Pancreas (tissue), 10 donors: ENCODE measurements around the gene CTDSPL. TPM values are rescaled to one million over a fixed set of nuclear protein-coding genes. Genes with fewer than 3 reads are reported as not detected.

Source experiments
- ATAC-seq, 4 donors: fragments of 200-7000 bp; cut with Tn5 transposase; one replicate each; pipeline versions ENCODE4 v1.8.0 to v1.9.1; 2020; ENCODE audit warnings: mild to moderate bottlenecking in 4 of 4, moderate library complexity in 4 of 4
- DNase-seq, 6 donors: peaks; one replicate each; pipeline ENCODE4 v3.0.0-alpha.2; 2020
- FAIRE-seq: peaks from 2 replicates; lab custom pipeline; 2012; peaks lifted over from hg19 to GRCh38; lab: Jason Lieb, UNC
- H3K27ac ChIP-seq, 4 donors: fragments of 200-600 bp; sonication (generic); 1 replicate in 3 of 4; 2 replicates in 1 of 4; pipeline versions ENCODE4 v1.5.0 to v1.8.0; 2020
- H3K27me3 ChIP-seq, 4 donors: fragments of 200-600 bp; one replicate each; pipeline ENCODE4 v1.8.0; 2021
- H3K36me3 ChIP-seq, 3 donors: fragments of 200-600 bp; sonication (generic) in 1 of 3; one replicate each; pipeline versions ENCODE4 v1.5.0 to v1.8.0; 2020 to 2021
- H3K4me1 ChIP-seq, 3 donors: fragments of 200-600 bp; one replicate each; pipeline ENCODE4 v1.8.0; 2021
- H3K4me3 ChIP-seq, 4 donors: fragments of 200-600 bp; sonication (generic) in 2 of 4; one replicate each; pipeline versions ENCODE4 v1.5.0 to v1.8.0; 2020 to 2021
- H3K9me3 ChIP-seq, 4 donors: fragments of 200-600 bp; one replicate each; pipeline ENCODE4 v1.8.0; 2021
- WGBS, 2 donors: extraction: QIAGEN DNeasy Blood & Tissue Kit; methylation state at CpG; one replicate each; pipeline ENCODE4 v1.1.7; 2013; 5-methylcytosine and 5-hydroxymethylcytosine counted together
- intact Hi-C, 3 donors: fragments of 100-400 bp; cut with DNase I; formaldehyde crosslinking; loops; one replicate each; pipeline versions ENCODE4 v1.11.1 to v1.14.2; 2022
- polyA plus RNA-seq, 2 donors: library from polyadenylated mRNA; stranded (reverse); fragments of 200-250 nt; gene quantifications; one replicate each; pipeline ENCODE4 v1.2.3, GENCODE V29; 2013
- total RNA-seq, 6 donors: library from RNA; stranded (reverse); fragmentation: NEBNext Ultra II Directional in 4 of 6; extraction: Animal tissue kit (Norgen Biotek cat#: 25700) in 4 of 6; gene quantifications; one replicate each; pipeline versions ENCODE4 v1.2.1 to v1.2.4, GENCODE V29; 2021 to 2023
- TF ChIP-seq, protein P1 (sequence below), 4 donors: fragments of 200-600 bp; sonication (generic) in 3 of 4; IDR thresholded peaks; one replicate each; pipeline versions ENCODE4 v1.5.0 to v1.8.0; 2021; ENCODE audit warnings: antibody characterized with exemption in 4 of 4
- donor health status: healthy with polysubstance abuse.
- donor health status: DM: no; HTN: no; CAD: no; lungs with moderate emphysema.
- donor health status: DM: no; HTN: no; CAD: no.
- donor health status: control.
- donor health status: control.
- donor health status: Bipolar disorder and iron deficiency.
- donor health status: DM: yes; HTN: yes; CAD: no.
- donor health status: DM: no; HTN: no; CAD: no.
- donor health status: DM: no; HTN: no; CAD: no.
- donor health status: DM: yes; HTN: yes; CAD: no.

CTDSPL gene
- total and polyA plus RNA-seq, 8 donors, result 8.4 to 34.8 (median 15.4) TPM

DNA sequence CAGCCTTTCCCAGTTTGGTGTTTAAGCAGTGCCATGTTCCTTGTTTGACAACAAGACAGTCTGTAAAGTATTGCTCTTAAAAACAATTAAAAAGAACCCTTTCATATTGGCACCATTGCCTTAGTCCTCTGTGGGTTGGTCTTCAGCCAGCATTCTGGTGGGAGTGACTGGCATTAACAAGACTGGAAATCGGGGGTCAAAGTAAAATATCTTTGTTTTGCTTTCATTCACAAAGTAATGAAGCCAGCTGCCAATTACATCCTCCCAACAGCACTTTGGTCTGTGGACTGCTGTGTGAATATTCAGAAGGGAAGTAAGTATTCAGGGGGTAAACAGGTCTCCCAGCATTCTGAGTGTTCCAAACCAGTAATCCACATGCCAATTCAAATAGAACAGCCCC, 120.7 kb downstream of the CTDSPL start:
- intact Hi-C loops, result no loop called here
- TF ChIP-seq, protein P1, sequence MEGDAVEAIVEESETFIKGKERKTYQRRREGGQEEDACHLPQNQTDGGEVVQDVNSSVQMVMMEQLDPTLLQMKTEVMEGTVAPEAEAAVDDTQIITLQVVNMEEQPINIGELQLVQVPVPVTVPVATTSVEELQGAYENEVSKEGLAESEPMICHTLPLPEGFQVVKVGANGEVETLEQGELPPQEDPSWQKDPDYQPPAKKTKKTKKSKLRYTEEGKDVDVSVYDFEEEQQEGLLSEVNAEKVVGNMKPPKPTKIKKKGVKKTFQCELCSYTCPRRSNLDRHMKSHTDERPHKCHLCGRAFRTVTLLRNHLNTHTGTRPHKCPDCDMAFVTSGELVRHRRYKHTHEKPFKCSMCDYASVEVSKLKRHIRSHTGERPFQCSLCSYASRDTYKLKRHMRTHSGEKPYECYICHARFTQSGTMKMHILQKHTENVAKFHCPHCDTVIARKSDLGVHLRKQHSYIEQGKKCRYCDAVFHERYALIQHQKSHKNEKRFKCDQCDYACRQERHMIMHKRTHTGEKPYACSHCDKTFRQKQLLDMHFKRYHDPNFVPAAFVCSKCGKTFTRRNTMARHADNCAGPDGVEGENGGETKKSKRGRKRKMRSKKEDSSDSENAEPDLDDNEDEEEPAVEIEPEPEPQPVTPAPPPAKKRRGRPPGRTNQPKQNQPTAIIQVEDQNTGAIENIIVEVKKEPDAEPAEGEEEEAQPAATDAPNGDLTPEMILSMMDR (IDR thresholded peaks at IDR 0.05), result no peak
- Histone ChIP-seq H3K4me1 (peaks cover 23 to 24% (median 23%) of the 10 kb centered on the region in 3 donors), H3K27me3 (no peaks in the 10 kb centered on the region), H3K27ac (no peak overlapping the region), H3K9me3 (no peaks in the 10 kb centered on the region), H3K36me3 (peaks cover 0 to 5% (median under 1%) of the 10 kb centered on the region in 3 donors), H3K4me3 (no peak overlapping the region)
- DNase-seq, result no peak
- FAIRE-seq, result no peak
- no peak for ATAC-seq
- 50 to 57% methylated on average over 1 of the region's 1 CpG for WGBS, 2 donors

DNA sequence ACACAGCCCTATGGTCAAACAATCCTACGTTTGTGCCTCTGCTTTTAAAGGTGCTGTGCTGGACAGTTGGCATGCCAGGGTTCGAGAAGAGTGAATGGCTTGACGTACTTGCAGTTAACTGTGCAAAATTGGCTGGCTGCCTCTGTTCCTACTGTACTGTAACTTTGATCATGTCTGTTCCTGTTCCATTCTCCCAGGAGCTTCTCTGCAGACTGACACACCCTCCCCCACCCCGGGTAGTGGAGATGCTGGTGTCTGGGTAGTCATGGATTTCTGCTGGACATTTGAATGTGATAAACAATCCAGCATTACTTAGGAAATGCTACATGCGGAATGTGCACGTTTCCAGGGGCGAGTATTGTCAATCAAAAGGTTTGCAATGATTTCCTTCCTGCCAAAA, 122.4 kb downstream of the CTDSPL start:
- TF ChIP-seq, protein P1 (IDR thresholded peaks at IDR 0.05), result no peak
- H3K36me3 ChIP-seq, result peaks cover 0 to 5% (median 0%) of the 10 kb centered on the region in 3 donors
- no peaks in the 10 kb centered on the region for H3K9me3 ChIP-seq
- ATAC-seq (no peak), DNase-seq (peak in 1 of 6 donors; percentile 6), FAIRE-seq (no peak)
- no peak overlapping the region for H3K4me3 ChIP-seq
- peaks cover 25 to 28% (median 26%) of the 10 kb centered on the region in 3 donors for H3K4me1 ChIP-seq
- WGBS, 2 donors, result 72 to 75% methylated on average over 7 of the region's 7 CpGs
- H3K27me3 ChIP-seq, result no peaks in the 10 kb centered on the region
- H3K27ac ChIP-seq, result no peak overlapping the region
- intact Hi-C loops, result no loop called here

DNA sequence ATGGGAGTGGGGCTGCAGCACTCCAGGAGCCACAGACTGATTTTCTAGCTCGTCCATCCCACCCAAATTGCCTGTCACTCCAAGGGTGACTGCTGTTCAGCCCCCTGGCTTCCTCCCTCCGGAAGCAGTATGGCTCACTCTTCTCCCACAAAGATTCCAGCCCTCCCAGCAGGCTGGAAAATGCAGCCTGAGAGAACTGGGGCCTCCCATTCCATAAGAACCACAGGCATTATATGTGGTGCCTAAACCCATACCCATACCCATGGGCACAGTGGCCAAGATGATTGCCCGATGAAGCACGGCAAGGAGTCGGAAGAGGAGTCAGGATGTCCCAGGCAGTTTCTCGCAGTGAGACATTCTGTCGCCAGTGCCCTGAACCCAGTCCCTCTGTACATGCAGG, 122.9 kb downstream of the CTDSPL start:
- peak in 1 of 6 donors; percentile 12 for DNase-seq
- Histone ChIP-seq H3K27ac (peak overlapping the region in 1 of 4 donors; percentile 87), H3K4me3 (no peak overlapping the region), H3K4me1 (peaks cover 25 to 28% (median 26%) of the 10 kb centered on the region in 3 donors), H3K36me3 (peaks cover 0 to 5% (median 0%) of the 10 kb centered on the region in 3 donors), H3K27me3 (no peaks in the 10 kb centered on the region), H3K9me3 (no peaks in the 10 kb centered on the region)
- WGBS, 2 donors, result 89 to 93% methylated on average over 7 of the region's 7 CpGs
- no peak for FAIRE-seq
- ATAC-seq, result no peak
- intact Hi-C loops, result no loop called here
- TF ChIP-seq, protein P1 (IDR thresholded peaks at IDR 0.05), result no peak

DNA sequence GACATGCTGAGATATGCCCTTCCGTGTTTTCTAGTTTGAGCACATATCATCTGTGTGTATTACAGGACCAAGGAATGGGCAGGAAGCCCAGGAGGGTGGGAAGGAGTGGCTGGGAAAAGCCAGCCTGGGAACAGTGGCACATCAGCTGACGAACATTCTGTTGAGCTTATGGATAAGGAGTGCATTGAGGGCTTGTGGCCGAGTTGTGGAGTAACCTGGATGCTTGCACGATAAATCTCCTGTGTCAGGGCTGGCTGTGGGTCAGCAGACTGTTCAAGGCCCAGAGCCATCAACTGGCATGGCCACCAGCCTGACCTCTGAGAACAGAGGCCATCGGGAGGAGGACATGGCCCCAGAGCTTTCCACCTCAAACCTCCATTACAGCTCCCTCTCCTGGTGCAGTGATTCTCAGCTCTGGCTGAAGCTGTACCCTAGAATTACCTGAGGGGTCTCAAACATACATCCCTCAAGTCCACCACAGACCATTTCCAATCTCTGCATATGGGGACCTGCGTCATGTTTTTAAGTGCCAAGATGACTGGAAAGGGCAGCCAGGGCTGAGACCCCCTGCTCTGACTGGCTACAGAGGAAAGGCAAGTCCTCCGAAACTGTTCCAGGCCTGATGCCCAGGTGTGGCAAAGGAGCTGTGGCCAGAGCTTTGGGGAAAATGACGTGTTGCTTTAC, 124.1 kb downstream of the CTDSPL start:
- WGBS, 2 donors, result 35 to 38% methylated on average over 8 of the region's 8 CpGs
- peak; percentile 77 to 86 (median 80) for ATAC-seq
- peak overlapping the region; percentile 59 to 87 (median 62) for H3K27ac ChIP-seq
- H3K27me3 ChIP-seq, result no peaks in the 10 kb centered on the region
- no peaks in the 10 kb centered on the region for H3K9me3 ChIP-seq
- peaks cover 25 to 28% (median 26%) of the 10 kb centered on the region in 3 donors for H3K4me1 ChIP-seq
- intact Hi-C loops, result no loop called here
- TF ChIP-seq, protein P1 (IDR thresholded peaks at IDR 0.05), result no peak
- H3K36me3 ChIP-seq, result peaks cover 0 to 5% (median 0%) of the 10 kb centered on the region in 3 donors
- FAIRE-seq, result no peak
- H3K4me3 ChIP-seq, result no peak overlapping the region
- DNase-seq, result peak; percentile 75 to 93 (median 92)
